ENCODE measurements around the gene SMTN.

- no peak for TF ChIP-seq CTCF (IDR thresholded peaks at IDR 0.05)
- TF ChIP-seq POLR2A (IDR thresholded peaks at IDR 0.05), result no peak
Measured at GRCh38 chr22:31102441-31103081, 21.4 kb downstream of the SMTN start.
